ENCODE results near the gene EP400.
"Not testable (repeated sequence)": the region's sequence is repeated elsewhere in the genome, so short reads cannot be mapped to it uniquely, and the experiment has no call there.

EP400 gene

GRCh38 chr12:132099739-132100138 is 150.0 kb downstream of the EP400 start:
- DNase-seq, result no peak

GRCh38 chr12:132100306-132101065 is 150.7 kb downstream of the EP400 start:
- no peak for DNase-seq

GRCh38 chr12:132102297-132102696 is 152.6 kb downstream of the EP400 start:
- no peak for DNase-seq

GRCh38 chr12:132103072-132103471 is 153.3 kb downstream of the EP400 start:
- DNase-seq, result not testable (repeated sequence)

- DNase-seq, result no peak
Measured at GRCh38 chr12:132103542-132104308, 154.0 kb downstream of the EP400 start.

GRCh38 chr12:132105467-132105866 is 155.7 kb downstream of the EP400 start:
- no peak for DNase-seq

- no peak for DNase-seq
Measured at GRCh38 chr12:132106921-132107320, 157.2 kb downstream of the EP400 start.

GRCh38 chr12:132108211-132108832 is 158.6 kb downstream of the EP400 start:
- no peak for DNase-seq

- DNase-seq, result no peak
Measured at GRCh38 chr12:132109741-132110140, 160.0 kb downstream of the EP400 start.

GRCh38 chr12:132110677-132111076 is 160.9 kb downstream of the EP400 start:
- DNase-seq, result no peak

- no peak for DNase-seq
Measured at GRCh38 chr12:132111654-132112304, 162.0 kb downstream of the EP400 start.

- no peak for DNase-seq
Measured at GRCh38 chr12:132114667-132115066, 164.9 kb downstream of the EP400 start.

GRCh38 chr12:132115500-132115899 is 165.8 kb downstream of the EP400 start:
- no peak for DNase-seq

GRCh38 chr12:132116709-132117557 is 167.2 kb downstream of the EP400 start:
- DNase-seq, result no peak

- DNase-seq, result peak; percentile 22
Measured at GRCh38 chr12:132117558-132117875, 167.8 kb downstream of the EP400 start.

GRCh38 chr12:132118876-132119275 is 169.1 kb downstream of the EP400 start:
- DNase-seq, result peak; percentile 49

- DNase-seq, result no peak
Measured at GRCh38 chr12:132121283-132121682, 171.5 kb downstream of the EP400 start.

- DNase-seq, result no peak
Measured at GRCh38 chr12:132123970-132124765, 174.4 kb downstream of the EP400 start.

GRCh38 chr12:132124766-132125425 is 175.2 kb downstream of the EP400 start:
- DNase-seq, result no peak

- no peak for DNase-seq
Measured at GRCh38 chr12:132125736-132126135, 176.0 kb downstream of the EP400 start.

- no peak for DNase-seq
Measured at GRCh38 chr12:132127041-132127440, 177.3 kb downstream of the EP400 start.
